Measurements from ENCODE around the gene ZMYND8. TPM values are rescaled to one million over a fixed set of nuclear protein-coding genes. Genes with fewer than 3 reads are reported as not detected.
"Not testable (repeated sequence)": the region's sequence is repeated elsewhere in the genome, so short reads cannot be mapped to it uniquely, and the experiment has no call there.

ZMYND8 gene
- polyA plus RNA-seq, 1 donor from 2014 or later: 16.8 TPM

DNA sequence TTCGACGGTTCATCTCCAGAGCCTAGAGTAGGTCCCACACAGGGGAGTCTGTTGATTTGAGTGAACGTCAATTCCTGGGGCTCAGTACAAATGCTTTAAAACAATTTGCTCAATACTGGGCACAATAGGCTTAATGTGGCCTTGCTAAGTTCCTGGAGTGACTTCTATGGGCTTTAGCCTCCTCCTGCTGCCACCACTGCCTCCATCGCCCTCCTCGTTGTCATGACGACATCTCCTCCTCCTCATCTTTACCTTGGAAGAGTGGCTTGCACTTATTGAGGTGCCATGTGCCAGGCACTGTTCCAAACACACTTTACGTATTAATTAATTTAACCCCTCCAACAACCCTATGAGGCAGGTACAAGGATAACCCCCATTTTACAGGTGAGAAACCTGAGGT is 11.8 kb upstream of the ZMYND8 start:
- Histone ChIP-seq H3K4me2 (ENCODE audit: low read length) (no peak overlapping the region), H3K27me3 (ENCODE audit: insufficient read depth, low read depth, low read length) (no peaks in the 10 kb centered on the region), H3K36me3 (ENCODE audit: insufficient read depth, low read length) (no peaks in the 10 kb centered on the region), H3K9ac (ENCODE audit: low read length) (no peak overlapping the region), H3K27ac (ENCODE audit: low read length) (no peak overlapping the region), H3K9me3 (ENCODE audit: low read length) (no peaks in the 10 kb centered on the region), H4K20me1 (ENCODE audit: insufficient read depth) (no peaks in the 10 kb centered on the region), H3K4me3 (ENCODE audit: low read length) (no peak overlapping the region), H3K79me2 (replicated peaks; ENCODE audit: insufficient read depth, low read length) (no peaks in the 10 kb centered on the region), H3K9me2 (ENCODE audit: insufficient read depth, low read length) (no peaks in the 10 kb centered on the region), H3F3A (ENCODE audit: insufficient read depth, low read length, poor library complexity, severe bottlenecking) (no peaks in the 10 kb centered on the region), H2AFZ (ENCODE audit: low read depth, low read length) (no peak overlapping the region)
- TF ChIP-seq RAD21 (conservative IDR thresholded peaks at IDR 0.05): no peak
- no peak for TF ChIP-seq SMC3 (conservative IDR thresholded peaks at IDR 0.05; ENCODE audit: poor library complexity)
- TF ChIP-seq EP300 (conservative IDR thresholded peaks at IDR 0.05; ENCODE audit: poor library complexity, severe bottlenecking): no peak
- TF ChIP-seq POLR2AphosphoS5 (IDR thresholded peaks at IDR 0.05): no peak
- TF ChIP-seq REST (IDR thresholded peaks at IDR 0.05; ENCODE audit: borderline replicate concordance): no peak
- TF ChIP-seq MXI1 (conservative IDR thresholded peaks at IDR 0.05; ENCODE audit: poor library complexity, severe bottlenecking): no peak
- TF ChIP-seq TAF1 (IDR thresholded peaks at IDR 0.05; ENCODE audit: low read depth): no peak
- TF ChIP-seq CTCF (IDR thresholded peaks at IDR 0.05; ENCODE audit: poor library complexity, severe bottlenecking): no peak
- TF ChIP-seq EZH2 (IDR thresholded peaks at IDR 0.05; ENCODE audit: borderline replicate concordance, insufficient read depth, low read length, poor library complexity, severe bottlenecking): no peak

- H3K4me3 ChIP-seq (ENCODE audit: low read length); H3K9me3 ChIP-seq (ENCODE audit: low read length); H3K9ac ChIP-seq (ENCODE audit: low read length); H3K9me2 ChIP-seq (ENCODE audit: insufficient read depth, low read length); H3K27ac ChIP-seq (ENCODE audit: low read length); H2AFZ ChIP-seq (ENCODE audit: low read depth, low read length); H3K79me2 ChIP-seq (replicated peaks; ENCODE audit: insufficient read depth, low read length); H3K27me3 ChIP-seq (ENCODE audit: insufficient read depth, low read depth, low read length); H3F3A ChIP-seq (ENCODE audit: insufficient read depth, low read length, poor library complexity, severe bottlenecking); H4K20me1 ChIP-seq (ENCODE audit: insufficient read depth); H3K36me3 ChIP-seq (ENCODE audit: insufficient read depth, low read length); H3K4me2 ChIP-seq (ENCODE audit: low read length): not testable (repeated sequence)
These were observed 9.8 kb upstream of the ZMYND8 start for GRCh38 chr20:47366301-47366700.
